GM18870 (cell line): ENCODE data around the gene FGF13.

Experiments used
- ATAC-seq: cut with Tn5 transposase; IDR thresholded peaks from one replicate; pipeline ENCODE4 v1.9.1; 2021; ENCODE audit warnings: moderate library complexity; ENCODE audit not compliant: unreplicated experiment

FGF13 gene

DNA sequence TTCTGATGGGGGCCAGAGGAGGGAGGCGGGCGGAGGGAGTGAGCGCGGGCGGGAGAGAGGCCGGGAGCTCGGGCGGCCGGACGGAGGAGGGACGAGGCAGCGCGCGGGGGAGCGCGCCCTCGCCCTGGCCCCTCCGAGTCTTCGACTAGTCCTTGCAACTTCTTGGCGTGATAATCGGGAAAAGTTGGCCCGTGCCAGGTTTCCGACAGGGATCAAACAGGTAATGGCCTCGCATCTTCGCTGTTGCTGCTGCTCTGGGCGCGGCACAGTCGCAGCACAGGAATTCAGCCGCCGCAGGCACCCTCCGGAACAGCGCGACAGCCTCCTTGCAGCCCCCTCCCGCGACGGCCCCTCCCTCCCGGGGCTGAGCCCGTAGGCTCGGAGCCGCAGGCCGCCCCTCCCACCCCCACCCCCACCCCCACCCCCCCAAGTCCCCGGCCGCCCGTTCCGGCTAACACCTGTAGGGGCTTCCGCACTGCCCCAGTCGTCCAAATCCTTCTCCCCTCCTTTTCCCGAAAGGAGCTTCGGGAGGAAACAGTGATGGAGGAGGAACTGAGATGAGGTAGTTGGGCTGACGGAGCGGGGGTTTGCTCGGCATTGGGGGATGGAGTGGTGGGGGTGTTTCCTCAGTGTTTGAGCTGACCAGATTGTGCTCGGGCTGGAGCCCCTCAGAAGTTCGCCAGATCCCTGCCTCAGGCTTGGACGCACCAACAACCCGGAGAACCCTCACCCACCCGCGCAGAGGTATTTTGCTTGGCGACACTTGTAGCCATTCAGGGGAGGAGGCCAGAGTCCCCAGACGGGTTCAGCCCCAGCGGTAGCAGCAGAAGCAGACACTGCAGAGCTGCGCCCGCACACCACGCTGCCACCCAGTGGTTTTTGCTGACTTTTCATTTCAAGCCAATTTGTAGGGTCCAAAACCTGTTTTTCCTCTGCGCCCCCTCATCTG lies at the start of gene FGF13:
Gene FGF13, minus strand, starts transcription at position 319 of the 949 bp plus-strand sequence. CDS start 714 bp downstream, outside the sequence.
- ATAC-seq: no peak

GRCh38 chrX:138759217-138759943 lies 47.9 kb upstream of the FGF13 start:
- no peak for ATAC-seq

DNA sequence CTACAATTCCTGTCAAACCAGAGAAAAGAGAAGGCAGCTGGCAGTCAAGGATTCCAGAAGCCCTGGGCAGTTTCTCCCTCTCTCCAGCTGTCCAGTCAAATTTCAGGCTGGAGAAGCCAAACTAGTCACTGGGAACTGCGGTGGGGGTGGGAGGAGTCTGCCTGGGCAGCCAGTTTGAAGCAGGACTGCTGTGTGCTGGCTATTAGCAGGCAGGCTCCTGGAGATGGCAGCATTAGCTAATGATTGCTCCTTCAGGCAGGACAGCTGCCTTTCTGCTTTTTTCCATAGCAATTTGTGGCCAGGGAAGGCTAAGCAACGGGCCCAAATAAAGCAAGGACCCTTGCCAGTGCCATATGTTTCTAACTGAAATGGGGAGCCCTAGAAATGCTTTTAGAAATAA lies 44.7 kb upstream of the FGF13 start:
- ATAC-seq: no peak

DNA sequence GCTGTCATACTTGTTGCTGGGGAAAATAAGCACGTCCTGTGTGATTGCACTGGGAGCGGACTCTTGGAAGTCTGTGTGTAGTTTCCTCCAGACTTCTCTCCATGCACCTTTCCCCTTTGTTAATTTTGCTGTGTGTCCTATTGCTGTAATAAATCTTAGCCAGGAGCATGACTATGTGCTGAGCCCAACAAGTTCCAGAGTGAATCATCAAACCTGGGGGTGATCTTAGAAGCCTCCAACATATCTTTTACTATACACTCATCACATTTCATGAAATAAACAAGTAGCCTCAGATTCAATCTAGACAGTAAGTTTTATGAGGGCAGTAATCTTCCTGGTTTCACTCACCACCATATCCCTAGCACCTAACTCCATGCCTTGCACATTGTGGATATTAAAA lies 43.3 kb upstream of the FGF13 start:
- no peak for ATAC-seq

DNA sequence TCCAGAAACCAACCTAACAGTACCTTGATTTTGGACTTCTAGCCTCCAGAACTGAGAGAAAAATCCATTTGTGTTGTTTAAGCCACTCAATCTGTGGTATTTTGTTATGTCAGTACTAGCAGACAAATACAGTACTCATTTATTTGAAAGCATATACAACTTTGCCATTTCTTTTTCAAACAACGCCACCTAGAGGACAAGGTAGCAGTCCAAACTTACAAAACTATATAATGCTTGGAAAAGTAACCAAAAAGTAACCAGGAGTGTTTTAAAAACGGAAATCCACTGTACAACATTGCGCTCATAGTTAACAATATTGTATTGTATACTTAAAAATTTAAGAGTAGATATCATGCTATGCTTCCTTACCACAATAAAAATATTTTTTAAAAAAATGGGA lies 37.0 kb upstream of the FGF13 start:
- no peak for ATAC-seq

DNA sequence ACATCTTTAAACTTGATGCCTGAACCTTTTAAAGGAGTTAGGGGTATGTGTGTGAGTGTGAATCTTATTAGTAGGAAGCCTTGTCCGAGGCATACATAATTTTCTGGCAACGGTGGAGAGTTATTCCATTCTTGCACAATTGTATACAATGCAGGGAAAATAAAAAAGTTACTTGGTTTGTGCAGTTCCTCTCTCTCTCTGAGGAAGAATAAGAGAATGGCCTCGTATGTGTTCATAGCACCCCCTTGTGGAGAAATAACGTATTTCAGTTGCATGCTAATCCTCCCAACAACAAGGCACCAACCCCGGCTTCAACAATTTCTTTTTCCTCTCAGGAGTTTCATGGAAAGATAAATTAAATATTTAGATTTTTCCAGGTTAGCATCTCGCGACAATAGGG lies 33.7 kb upstream of the FGF13 start:
- ATAC-seq: peak; percentile 62

DNA sequence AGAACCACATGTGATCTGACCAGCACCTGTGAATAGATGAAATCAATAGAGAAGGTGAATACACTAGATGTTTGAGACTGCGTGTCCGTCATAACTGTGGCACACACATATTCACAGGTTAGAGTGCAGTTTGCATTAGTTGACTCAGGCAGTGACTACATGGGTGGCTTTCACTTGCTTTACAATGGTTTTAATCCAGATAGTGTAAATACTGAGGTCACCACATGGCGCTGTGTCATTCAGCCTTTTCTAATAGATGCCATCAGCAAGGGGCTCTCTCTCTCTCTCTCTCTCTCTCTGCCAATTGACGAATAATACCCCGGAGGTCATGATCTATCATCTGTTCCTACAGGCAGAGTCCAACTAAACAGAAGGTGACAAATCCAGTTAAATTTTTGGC lies 30.7 kb upstream of the FGF13 start:
- no peak for ATAC-seq

DNA sequence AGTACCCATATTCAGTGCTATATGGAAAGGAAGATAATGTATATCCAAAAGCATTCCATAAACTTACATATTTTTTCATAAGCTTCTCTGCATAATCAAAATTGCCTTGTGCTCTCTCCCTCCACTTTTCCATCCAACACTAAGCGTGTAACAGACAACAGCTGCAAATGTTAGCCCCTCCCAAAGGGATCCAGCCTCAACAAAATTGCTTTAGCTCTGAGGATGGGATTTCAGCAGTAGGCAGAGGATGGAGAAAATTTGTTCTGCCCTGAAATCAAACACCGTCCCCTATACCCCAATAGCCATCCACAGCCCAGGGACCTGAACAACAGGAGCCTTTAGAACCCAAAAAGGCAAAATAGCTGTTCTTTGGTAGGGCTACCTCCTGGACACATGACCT lies 28.8 kb upstream of the FGF13 start:
- no peak for ATAC-seq

GRCh38 chrX:138723301-138723700 lies 11.8 kb upstream of the FGF13 start:
- ATAC-seq: no peak

- ATAC-seq: no peak
These were observed 7.9 kb upstream of the FGF13 start for GRCh38 chrX:138719396-138719795.

DNA sequence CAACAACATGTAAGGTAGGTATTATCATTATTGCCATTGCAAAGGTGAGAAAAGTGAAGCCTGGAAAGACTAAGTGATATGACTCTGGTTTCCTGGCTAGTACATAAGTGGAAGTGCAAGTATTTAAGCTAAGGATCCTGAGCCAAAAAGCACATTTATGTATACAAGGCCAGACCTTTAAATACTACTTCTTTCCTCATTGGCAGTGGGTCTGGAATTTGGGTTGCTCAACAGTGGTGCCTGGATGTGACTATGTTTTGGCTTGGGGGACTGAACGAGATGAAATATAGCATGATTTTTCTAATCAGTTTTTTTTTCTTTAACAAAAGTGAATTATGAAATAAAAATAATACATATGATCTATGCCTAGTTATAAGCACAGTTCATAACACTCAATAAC lies 7.4 kb upstream of the FGF13 start:
- no peak for ATAC-seq

- no peak for ATAC-seq
These were observed 613 bp downstream of the FGF13 start for GRCh38 chrX:138710866-138711341.

DNA sequence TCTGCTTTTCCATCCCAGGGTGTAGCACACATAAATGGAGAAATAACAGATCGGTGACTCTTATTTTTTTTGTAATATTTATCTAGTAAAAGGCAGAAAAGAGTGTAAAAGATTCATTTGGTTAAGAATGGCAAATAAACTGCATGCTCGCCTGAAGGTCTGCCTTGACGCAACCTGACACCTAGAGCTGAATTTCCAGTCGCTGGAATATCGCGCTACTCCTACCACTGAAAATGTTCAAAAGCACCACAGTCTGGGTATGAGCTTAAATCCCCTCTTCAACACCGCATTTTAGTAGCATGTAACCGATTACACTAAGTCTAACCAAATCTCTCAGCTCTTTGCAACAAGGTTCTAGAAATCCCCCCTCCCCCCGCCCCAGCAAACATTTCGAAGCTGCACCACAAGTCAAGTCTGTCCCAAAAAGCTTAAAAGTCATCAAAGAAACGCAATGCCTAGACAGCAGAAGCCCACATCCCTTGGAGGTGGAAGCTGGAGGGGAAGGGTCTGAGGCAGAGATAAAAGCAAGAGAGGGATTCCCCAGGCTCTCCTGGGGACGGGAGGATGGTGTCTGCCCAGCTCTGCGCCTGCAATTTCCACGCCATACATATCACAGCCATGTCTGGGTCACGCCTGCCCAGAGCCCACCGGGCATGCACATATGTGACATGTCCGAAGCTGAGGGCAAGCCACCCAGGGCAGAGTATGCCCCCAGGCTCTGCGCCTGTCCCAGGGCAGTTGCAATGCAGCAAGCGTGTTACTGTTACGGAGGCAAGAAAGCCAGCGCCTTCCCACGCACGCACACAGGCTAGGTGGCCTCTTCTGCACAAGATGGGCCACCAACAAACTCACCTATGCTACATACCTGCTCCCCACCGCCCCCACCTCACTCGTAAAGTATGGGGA lies 1.4 kb downstream of the FGF13 start:
- ATAC-seq: no peak

DNA sequence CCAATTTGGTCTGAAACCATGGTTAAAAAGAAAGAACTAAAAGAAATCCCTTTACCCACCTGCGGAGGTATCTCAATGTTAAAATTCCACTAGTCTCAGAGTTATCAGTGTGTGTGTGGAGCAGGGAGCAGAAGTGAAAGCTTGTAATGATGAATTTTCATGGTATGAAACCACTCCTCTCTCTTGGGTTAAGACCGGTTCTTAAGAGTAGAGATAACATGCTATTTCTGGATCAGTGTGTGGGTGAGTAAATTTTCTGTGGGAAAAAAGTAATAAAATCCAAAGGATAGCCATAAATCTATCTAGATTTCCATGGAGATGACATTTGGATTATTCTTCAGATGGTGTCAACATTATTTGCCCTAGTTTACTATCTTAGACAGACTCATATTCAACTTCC lies 3.2 kb downstream of the FGF13 start:
- no peak for ATAC-seq

DNA sequence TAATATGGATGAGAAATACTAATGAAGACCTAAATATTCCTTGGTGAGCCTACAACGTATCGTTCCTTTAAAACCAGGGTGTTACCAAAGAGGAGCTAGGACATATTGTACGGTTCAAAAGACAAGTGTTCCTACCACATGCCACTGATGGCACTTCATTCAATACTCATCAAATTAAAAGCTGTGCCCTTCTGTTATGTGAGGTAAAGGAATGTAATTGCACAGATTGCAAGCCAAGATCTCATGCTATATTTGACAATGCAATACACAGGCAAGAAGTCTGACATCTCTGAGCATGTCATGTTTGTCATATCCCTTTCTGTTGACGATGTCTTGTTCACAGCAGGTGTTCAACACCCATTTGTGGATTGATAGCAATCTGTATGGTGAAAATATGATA lies 6.9 kb downstream of the FGF13 start:
- ATAC-seq: no peak

GRCh38 chrX:138704101-138704500 lies 7.4 kb downstream of the FGF13 start:
- ATAC-seq: no peak

GRCh38 chrX:138692591-138692990 lies 18.9 kb downstream of the FGF13 start:
- no peak for ATAC-seq

- no peak for ATAC-seq
These were observed 20.3 kb downstream of the FGF13 start for GRCh38 chrX:138691186-138691585.

GRCh38 chrX:138690591-138690990 lies 20.9 kb downstream of the FGF13 start:
- no peak for ATAC-seq

GRCh38 chrX:138683600-138683999 lies 27.9 kb downstream of the FGF13 start:
- ATAC-seq: no peak

- no peak for ATAC-seq
These were observed 41.8 kb downstream of the FGF13 start for GRCh38 chrX:138669693-138670092.
